DND-41 (cell line): ENCODE data around the gene RNF157.

Experiments
- CTCF ChIP-seq: IDR thresholded peaks from 2 replicates; pipeline ENCODE4 v1.5.1; 2012; ENCODE audit warnings: borderline replicate concordance, low read length, moderate library complexity, mild to moderate bottlenecking; ENCODE audit not compliant: poor library complexity, severe bottlenecking; ENCODE audit errors: extremely low read depth
- EZH2 ChIP-seq: IDR thresholded peaks from 3 replicates; pipeline ENCODE4 v1.6.1; 2012; ENCODE audit warnings: borderline replicate concordance, low read depth, mild to moderate bottlenecking, moderate library complexity, low read length, inconsistent platforms; ENCODE audit not compliant: severe bottlenecking

GRCh38 chr17:76115138-76115754 lies 125.0 kb downstream of the RNF157 start:
- TF ChIP-seq CTCF (no peak), EZH2 (no peak)
